ENCODE results near the gene WNT9B. TPM values are rescaled to one million over a fixed set of nuclear protein-coding genes. Genes with fewer than 3 reads are reported as not detected.

Gene WNT9B
- total RNA-seq, 1 experiment from 2014 or later = not detected

- no peak overlapping the region for H3K27ac ChIP-seq (ENCODE audit: low read depth, low read length, poor library complexity, severe bottlenecking)
- no peak for DNase-seq (ENCODE audit: low spot score)
- H3K9me3 ChIP-seq (ENCODE audit: low read depth, low read length, poor library complexity, severe bottlenecking) = no peaks in the 10 kb centered on the region
- no TSS peak for BruUV-seq (replicated peaks)
- TF ChIP-seq EZH2 (IDR thresholded peaks at IDR 0.05; ENCODE audit: borderline replicate concordance, low read depth, low read length, poor library complexity, severe bottlenecking) = no peak
- no peak for TF ChIP-seq CTCF (conservative IDR thresholded peaks at IDR 0.05; ENCODE audit: low read depth, low read length)
- intact Hi-C loops (cut with micrococcal nuclease; ENCODE audit: unreplicated experiment) = no loop called here
- CTCF ChIA-PET = no interaction called here
- no peak overlapping the region for H3K4me3 ChIP-seq (ENCODE audit: low read depth, low read length, poor library complexity, severe bottlenecking)
- no peaks in the 10 kb centered on the region for H3K4me1 ChIP-seq (ENCODE audit: insufficient read depth, low read length, poor library complexity, severe bottlenecking)
- no peaks in the 10 kb centered on the region for H3K36me3 ChIP-seq (ENCODE audit: insufficient read depth, low read length, poor library complexity, severe bottlenecking)
- H3K27me3 ChIP-seq (replicated peaks; ENCODE audit: insufficient read depth, low read depth, low read length, poor library complexity) = no peaks in the 10 kb centered on the region
- POLR2A ChIA-PET (ENCODE audit: low non-redundant PET) = no interaction called here
Measured at GRCh38 chr17:46805771-46806170, 45.6 kb upstream of the WNT9B start.

- Histone ChIP-seq H3K9me3 (ENCODE audit: low read depth, low read length, poor library complexity, severe bottlenecking) (no peaks in the 10 kb centered on the region), H3K4me3 (ENCODE audit: low read depth, low read length, poor library complexity, severe bottlenecking) (no peak overlapping the region), H3K36me3 (ENCODE audit: insufficient read depth, low read length, poor library complexity, severe bottlenecking) (no peaks in the 10 kb centered on the region), H3K27ac (ENCODE audit: low read depth, low read length, poor library complexity, severe bottlenecking) (no peak overlapping the region), H3K4me1 (ENCODE audit: insufficient read depth, low read length, poor library complexity, severe bottlenecking) (no peaks in the 10 kb centered on the region), H3K27me3 (replicated peaks; ENCODE audit: insufficient read depth, low read depth, low read length, poor library complexity) (no peaks in the 10 kb centered on the region)
- no TSS peak for BruUV-seq (replicated peaks)
- peak; percentile 9 for DNase-seq (ENCODE audit: low spot score)
- ChIA-PET POLR2A (ENCODE audit: low non-redundant PET) (interaction anchor here (0.7 kb wide), 1 partner anchor 260 kb away, joined by 10 read pairs; no protein-coding TSS in a partner anchor), CTCF (interaction anchor here (0.6 kb wide), 1 partner anchor 17 kb away, joined by 4 read pairs; no protein-coding TSS in a partner anchor)
- intact Hi-C loops (cut with micrococcal nuclease; ENCODE audit: unreplicated experiment) = no loop called here
- no peak for TF ChIP-seq CTCF (conservative IDR thresholded peaks at IDR 0.05; ENCODE audit: low read depth, low read length)
- no peak for TF ChIP-seq EZH2 (IDR thresholded peaks at IDR 0.05; ENCODE audit: borderline replicate concordance, low read depth, low read length, poor library complexity, severe bottlenecking)
Measured at GRCh38 chr17:46809110-46809571, 42.2 kb upstream of the WNT9B start.

- Histone ChIP-seq H3K36me3 (ENCODE audit: insufficient read depth, low read length, poor library complexity, severe bottlenecking) (no peaks in the 10 kb centered on the region), H3K4me3 (ENCODE audit: low read depth, low read length, poor library complexity, severe bottlenecking) (no peak overlapping the region), H3K9me3 (ENCODE audit: low read depth, low read length, poor library complexity, severe bottlenecking) (no peaks in the 10 kb centered on the region), H3K27ac (ENCODE audit: low read depth, low read length, poor library complexity, severe bottlenecking) (no peak overlapping the region), H3K27me3 (replicated peaks; ENCODE audit: insufficient read depth, low read depth, low read length, poor library complexity) (no peaks in the 10 kb centered on the region), H3K4me1 (ENCODE audit: insufficient read depth, low read length, poor library complexity, severe bottlenecking) (no peaks in the 10 kb centered on the region)
- DNase-seq (ENCODE audit: low spot score) = no peak
- ChIA-PET POLR2A (ENCODE audit: low non-redundant PET) (no interaction called here), CTCF (no interaction called here)
- TF ChIP-seq EZH2 (IDR thresholded peaks at IDR 0.05; ENCODE audit: borderline replicate concordance, low read depth, low read length, poor library complexity, severe bottlenecking) (no peak), CTCF (conservative IDR thresholded peaks at IDR 0.05; ENCODE audit: low read depth, low read length) (no peak)
- intact Hi-C loops (cut with micrococcal nuclease; ENCODE audit: unreplicated experiment) = no loop called here
- BruUV-seq (replicated peaks) = no TSS peak
Measured at GRCh38 chr17:46810837-46811236, 40.5 kb upstream of the WNT9B start.

Measured in A673 (cell line).